ENCODE data around the gene CA6.

CA6 gene

GRCh38 chr1:8962812-8963530 lies 17.3 kb downstream of the CA6 start:
- Histone ChIP-seq H3K79me2 (ENCODE audit: insufficient read depth, low read length) (no peaks in the 10 kb centered on the region), H3K36me3 (ENCODE audit: insufficient read depth, low read length) (no peaks in the 10 kb centered on the region), H3K9me2 (replicated peaks; ENCODE audit: low read depth, low read length) (no peaks in the 10 kb centered on the region), H4K20me1 (ENCODE audit: insufficient read depth, low read length, poor library complexity, severe bottlenecking) (no peaks in the 10 kb centered on the region), H2AFZ (ENCODE audit: low read length) (no peak overlapping the region), H3K9ac (ENCODE audit: low read depth, low read length, poor library complexity, severe bottlenecking) (no peak overlapping the region), H3K27me3 (ENCODE audit: insufficient read depth, low read length, poor library complexity, severe bottlenecking) (no peaks in the 10 kb centered on the region), H3K4me3 (ENCODE audit: low read length, poor library complexity, severe bottlenecking) (no peak overlapping the region), H3K4me1 (ENCODE audit: insufficient read depth, low read length, poor library complexity, severe bottlenecking) (peaks cover 3% of the 10 kb centered on the region), H3K9me3 (ENCODE audit: insufficient read depth, low read depth, low read length) (no peaks in the 10 kb centered on the region), H3F3A (ENCODE audit: low read depth) (no peaks in the 10 kb centered on the region), H3K4me2 (ENCODE audit: low read depth, low read length, poor library complexity, severe bottlenecking) (peak overlapping the region; percentile 18)
- peak; percentile 81 for TF ChIP-seq CTCF (conservative IDR thresholded peaks at IDR 0.05; ENCODE audit: low read length)
- no peak for TF ChIP-seq EZH2phosphoT487 (IDR thresholded peaks at IDR 0.05; ENCODE audit: borderline replicate concordance)

- Histone ChIP-seq H3K9ac (ENCODE audit: low read depth, low read length, poor library complexity, severe bottlenecking) (no peak overlapping the region), H3K4me1 (ENCODE audit: insufficient read depth, low read length, poor library complexity, severe bottlenecking) (peaks cover 3% of the 10 kb centered on the region), H3K4me2 (ENCODE audit: low read depth, low read length, poor library complexity, severe bottlenecking) (no peak overlapping the region), H4K20me1 (ENCODE audit: insufficient read depth, low read length, poor library complexity, severe bottlenecking) (no peaks in the 10 kb centered on the region), H3K79me2 (ENCODE audit: insufficient read depth, low read length) (no peaks in the 10 kb centered on the region), H3K9me3 (ENCODE audit: insufficient read depth, low read depth, low read length) (no peaks in the 10 kb centered on the region), H3K4me3 (ENCODE audit: low read length, poor library complexity, severe bottlenecking) (no peak overlapping the region), H3K36me3 (ENCODE audit: insufficient read depth, low read length) (no peaks in the 10 kb centered on the region), H3K27me3 (ENCODE audit: insufficient read depth, low read length, poor library complexity, severe bottlenecking) (no peaks in the 10 kb centered on the region), H2AFZ (ENCODE audit: low read length) (no peak overlapping the region), H3K9me2 (replicated peaks; ENCODE audit: low read depth, low read length) (no peaks in the 10 kb centered on the region), H3F3A (ENCODE audit: low read depth) (no peaks in the 10 kb centered on the region)
- TF ChIP-seq EZH2phosphoT487 (IDR thresholded peaks at IDR 0.05; ENCODE audit: borderline replicate concordance) (no peak), CTCF (conservative IDR thresholded peaks at IDR 0.05; ENCODE audit: low read length) (no peak)
These were observed 18.3 kb downstream of the CA6 start for GRCh38 chr1:8963963-8964362.

DNA sequence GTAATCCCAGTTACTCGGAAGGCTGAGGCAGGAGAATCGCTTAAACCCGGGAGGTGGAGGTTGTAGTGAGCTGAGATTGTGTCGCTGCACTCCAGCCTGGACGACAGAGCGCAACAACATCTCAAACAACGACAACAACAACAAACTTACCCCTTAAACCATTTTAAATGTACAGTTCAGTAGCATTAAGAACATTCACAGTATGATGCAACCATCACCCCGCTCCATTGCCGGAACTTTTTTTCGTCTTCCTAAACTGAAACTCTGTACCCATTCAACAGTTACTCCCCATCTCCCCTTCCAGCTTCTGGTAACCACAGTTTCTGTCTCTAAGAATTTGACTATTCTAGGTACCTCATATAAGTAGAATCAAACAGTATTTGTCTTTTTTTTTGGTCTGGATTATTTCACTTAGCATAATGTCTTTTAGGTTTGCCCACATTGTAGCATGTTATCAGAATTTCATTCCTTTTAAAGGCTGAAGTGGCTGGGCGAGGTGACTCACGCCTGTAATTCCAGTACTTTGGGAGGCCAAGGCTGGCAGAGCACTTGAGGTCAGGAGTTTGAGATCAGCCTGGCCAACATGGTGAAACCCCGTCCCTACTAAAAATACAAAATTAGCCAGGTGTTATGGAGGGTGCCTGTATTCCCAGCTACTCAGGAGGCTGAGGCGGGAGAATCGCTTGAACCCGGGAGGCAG lies 19.6 kb downstream of the CA6 start:
- no peak overlapping the region for H2AFZ ChIP-seq (ENCODE audit: low read length)
- H4K20me1 ChIP-seq (ENCODE audit: insufficient read depth, low read length, poor library complexity, severe bottlenecking), result no peaks in the 10 kb centered on the region

More for the DNA sequence above, 19.6 kb downstream of the CA6 start:
- H3K4me3 ChIP-seq (ENCODE audit: low read length, poor library complexity, severe bottlenecking), result no peak overlapping the region
- peaks cover 3% of the 10 kb centered on the region for H3K4me1 ChIP-seq (ENCODE audit: insufficient read depth, low read length, poor library complexity, severe bottlenecking)
- TF ChIP-seq EZH2phosphoT487 (IDR thresholded peaks at IDR 0.05; ENCODE audit: borderline replicate concordance) (no peak), CTCF (conservative IDR thresholded peaks at IDR 0.05; ENCODE audit: low read length) (no peak)
- no peaks in the 10 kb centered on the region for H3K79me2 ChIP-seq (ENCODE audit: insufficient read depth, low read length)
- no peaks in the 10 kb centered on the region for H3F3A ChIP-seq (ENCODE audit: low read depth)
- H3K27me3 ChIP-seq (ENCODE audit: insufficient read depth, low read length, poor library complexity, severe bottlenecking), result no peaks in the 10 kb centered on the region
- H3K9me3 ChIP-seq (ENCODE audit: insufficient read depth, low read depth, low read length), result no peaks in the 10 kb centered on the region
- no peak overlapping the region for H3K9ac ChIP-seq (ENCODE audit: low read depth, low read length, poor library complexity, severe bottlenecking)
- no peak overlapping the region for H3K4me2 ChIP-seq (ENCODE audit: low read depth, low read length, poor library complexity, severe bottlenecking)
- H3K9me2 ChIP-seq (replicated peaks; ENCODE audit: low read depth, low read length), result no peaks in the 10 kb centered on the region
- no peaks in the 10 kb centered on the region for H3K36me3 ChIP-seq (ENCODE audit: insufficient read depth, low read length)

Measured in Loucy (cell line).